AG04449 (cell line): ENCODE data around the gene BCAS1.

ENCODE experiments used
- CTCF ChIA-PET: fragments of 350-600 bp; formaldehyde crosslinking; extraction: SDS; loops from one replicate; lab custom pipeline; 2021; ENCODE audit warnings: antibody characterized with exemption; lab: Yijun Ruan, JAX
- POLR2A ChIA-PET: fragments of 400-600, 350-600 bp; formaldehyde crosslinking; extraction: SDS; loops from one replicate; lab custom pipeline; 2020; ENCODE audit warnings: antibody characterized with exemption, inconsistent platforms; lab: Yijun Ruan, JAX
- DNase-seq: peaks from one replicate; pipeline ENCODE4 v3.0.0-alpha.2; 2010; ENCODE audit warnings: low read depth, low spot score
- H3K4me3 ChIP-seq: 2 replicates; pipeline ENCODE4 v1.5.1; 2011; ENCODE audit warnings: low read depth, mild to moderate bottlenecking, control low read depth, low read length
- TF ChIP-seq, protein P1 (sequence below): IDR thresholded peaks from one replicate; pipeline ENCODE4 v1.5.1; 2011; ENCODE audit warnings: mild to moderate bottlenecking, moderate library complexity, low read length, control low read depth, inconsistent platforms; ENCODE audit not compliant: insufficient read depth; ENCODE audit errors: missing control alignments

The BCAS1 gene

DNA sequence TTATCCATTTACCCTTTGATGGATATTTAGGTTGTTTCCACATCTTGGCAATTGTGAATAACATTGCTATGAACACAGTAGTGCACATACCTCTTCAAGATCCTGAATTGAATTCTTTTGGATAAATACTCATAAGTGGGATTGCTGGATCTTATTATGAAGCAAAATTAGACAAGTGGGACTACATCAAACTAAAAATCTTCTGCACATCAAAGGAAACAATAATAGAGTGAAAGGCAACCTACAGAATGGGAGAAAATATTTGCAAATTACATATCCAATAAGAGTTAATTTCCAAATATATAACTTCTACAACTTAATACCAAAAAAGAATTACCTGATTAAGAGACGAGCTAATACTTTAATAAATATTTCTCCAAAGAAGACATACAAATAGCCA lies 38.4 kb upstream of the BCAS1 start:
- no peak for DNase-seq
- TF ChIP-seq, protein P1, sequence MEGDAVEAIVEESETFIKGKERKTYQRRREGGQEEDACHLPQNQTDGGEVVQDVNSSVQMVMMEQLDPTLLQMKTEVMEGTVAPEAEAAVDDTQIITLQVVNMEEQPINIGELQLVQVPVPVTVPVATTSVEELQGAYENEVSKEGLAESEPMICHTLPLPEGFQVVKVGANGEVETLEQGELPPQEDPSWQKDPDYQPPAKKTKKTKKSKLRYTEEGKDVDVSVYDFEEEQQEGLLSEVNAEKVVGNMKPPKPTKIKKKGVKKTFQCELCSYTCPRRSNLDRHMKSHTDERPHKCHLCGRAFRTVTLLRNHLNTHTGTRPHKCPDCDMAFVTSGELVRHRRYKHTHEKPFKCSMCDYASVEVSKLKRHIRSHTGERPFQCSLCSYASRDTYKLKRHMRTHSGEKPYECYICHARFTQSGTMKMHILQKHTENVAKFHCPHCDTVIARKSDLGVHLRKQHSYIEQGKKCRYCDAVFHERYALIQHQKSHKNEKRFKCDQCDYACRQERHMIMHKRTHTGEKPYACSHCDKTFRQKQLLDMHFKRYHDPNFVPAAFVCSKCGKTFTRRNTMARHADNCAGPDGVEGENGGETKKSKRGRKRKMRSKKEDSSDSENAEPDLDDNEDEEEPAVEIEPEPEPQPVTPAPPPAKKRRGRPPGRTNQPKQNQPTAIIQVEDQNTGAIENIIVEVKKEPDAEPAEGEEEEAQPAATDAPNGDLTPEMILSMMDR = no peak
- ChIA-PET CTCF (interaction anchor here (1.8 to 23.9 kb wide), 4 partner anchors 8 to 97 kb away, joined by 6 to 1179 read pairs (median 18); partner anchors contain the start of gene PFDN4), POLR2A (no interaction called here)
- H3K4me3 ChIP-seq = no peak overlapping the region

DNA sequence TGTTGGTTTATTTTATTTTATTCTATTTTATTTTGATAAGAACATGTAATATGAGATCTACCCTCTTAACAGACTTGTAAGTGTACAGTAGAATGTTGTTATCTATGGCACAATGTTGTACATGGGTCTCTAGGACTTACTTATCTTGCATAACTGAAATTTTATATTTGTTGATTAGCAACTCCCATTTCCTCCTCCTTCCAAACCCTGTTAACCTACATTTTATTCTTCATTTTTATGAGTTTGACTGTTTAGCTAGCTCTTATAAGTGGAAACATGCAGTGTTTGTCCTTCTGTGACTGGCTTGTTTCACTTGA lies 37.9 kb upstream of the BCAS1 start:
- POLR2A ChIA-PET = no interaction called here
- CTCF ChIA-PET = interaction anchor here (23.9 kb wide), 1 partner anchor 98 kb away, joined by 1179 read pairs; the partner anchor contains the start of gene PFDN4
- TF ChIP-seq, protein P1 = no peak
- DNase-seq = no peak
- H3K4me3 ChIP-seq = no peak overlapping the region

DNA sequence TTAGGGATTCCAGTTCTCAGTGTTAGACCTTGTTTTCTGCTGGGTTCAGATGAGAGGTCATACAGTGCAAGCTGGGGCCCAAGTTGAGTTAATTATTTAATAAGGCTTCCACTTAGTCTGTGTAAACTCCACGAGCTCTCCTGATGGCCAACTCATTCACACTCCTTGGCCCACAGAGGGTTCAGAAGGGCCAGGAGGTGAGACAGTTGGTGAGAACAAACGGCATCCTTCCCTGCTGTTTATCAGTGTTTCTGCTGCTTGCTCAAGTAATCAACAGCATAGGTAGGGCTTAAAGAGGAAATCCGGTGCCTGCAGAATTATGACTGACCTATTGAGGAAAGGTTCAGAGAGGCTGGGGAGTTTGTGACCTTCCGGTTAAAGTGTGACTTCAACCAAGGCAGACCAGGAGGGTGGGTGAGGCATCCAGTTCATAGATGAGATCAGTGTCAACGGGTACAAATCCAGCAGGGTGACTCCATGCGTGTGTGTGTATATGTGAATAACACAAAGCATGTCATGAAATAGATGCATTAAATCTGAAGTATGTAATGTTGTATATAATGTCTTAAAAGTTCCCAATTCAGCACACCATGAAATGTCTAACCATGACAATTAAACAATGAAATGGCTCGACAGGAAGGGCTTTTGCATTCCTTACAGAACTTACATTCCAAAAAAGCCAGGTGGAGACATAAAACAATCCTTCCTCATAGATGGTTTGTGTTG lies 37.4 kb upstream of the BCAS1 start:
- ChIA-PET CTCF (interaction anchor here (1.4 to 23.9 kb wide), 5 partner anchors 8 to 98 kb away, joined by 7 to 1179 read pairs (median 76); partner anchors contain the start of gene PFDN4), POLR2A (no interaction called here)
- TF ChIP-seq, protein P1 = no peak
- H3K4me3 ChIP-seq = no peak overlapping the region
- DNase-seq = no peak

DNA sequence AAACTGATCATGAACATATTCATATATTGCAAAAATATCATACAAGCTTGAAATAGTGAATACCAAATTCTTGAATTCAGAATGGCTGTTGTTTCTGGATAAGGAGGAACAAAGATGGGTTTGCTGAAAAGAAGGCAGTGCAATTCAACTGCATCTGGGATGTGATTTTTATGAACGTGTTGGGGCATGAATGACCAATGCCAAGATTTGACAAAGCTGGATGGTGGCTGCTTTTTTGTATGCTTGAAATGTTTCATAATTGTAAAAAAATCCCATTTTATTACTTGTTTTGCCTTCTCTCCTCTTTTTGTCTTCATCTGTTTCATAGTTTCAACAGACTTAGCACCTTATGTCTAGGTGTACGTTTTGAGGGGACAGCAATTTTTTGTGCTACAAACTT lies 36.8 kb upstream of the BCAS1 start:
- TF ChIP-seq, protein P1 = no peak
- ChIA-PET CTCF (interaction anchor here (1.4 to 23.9 kb wide), 5 partner anchors 9 to 99 kb away, joined by 7 to 1179 read pairs (median 76); partner anchors contain the start of gene PFDN4), POLR2A (no interaction called here)
- DNase-seq = no peak
- H3K4me3 ChIP-seq = no peak overlapping the region

DNA sequence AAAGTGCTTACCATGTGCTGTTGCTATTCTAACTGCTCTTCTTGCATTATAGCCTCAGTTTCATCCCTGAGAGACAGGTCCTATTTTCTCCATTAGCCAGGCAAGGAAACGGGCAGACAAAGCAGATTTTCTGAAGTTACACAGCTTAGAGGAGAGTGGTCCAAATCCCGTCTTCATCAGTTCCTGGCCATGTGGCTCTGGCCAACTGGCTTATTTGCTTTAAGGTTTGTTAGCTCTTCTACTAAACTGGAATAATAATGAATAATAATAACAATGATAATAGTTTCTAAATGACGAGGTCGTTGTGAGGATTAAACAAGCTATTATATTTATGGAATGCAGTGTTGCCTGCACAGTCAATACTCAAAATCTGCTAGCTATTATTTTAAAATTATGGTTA lies 35.8 kb upstream of the BCAS1 start:
- DNase-seq = no peak
- TF ChIP-seq, protein P1 = no peak
- ChIA-PET CTCF (interaction anchor here (0.7 to 23.9 kb wide), 12 partner anchors 10 to 113 kb away, joined by 3 to 1179 read pairs (median 20); partner anchors contain the start of gene PFDN4), POLR2A (no interaction called here)
- H3K4me3 ChIP-seq = no peak overlapping the region

DNA sequence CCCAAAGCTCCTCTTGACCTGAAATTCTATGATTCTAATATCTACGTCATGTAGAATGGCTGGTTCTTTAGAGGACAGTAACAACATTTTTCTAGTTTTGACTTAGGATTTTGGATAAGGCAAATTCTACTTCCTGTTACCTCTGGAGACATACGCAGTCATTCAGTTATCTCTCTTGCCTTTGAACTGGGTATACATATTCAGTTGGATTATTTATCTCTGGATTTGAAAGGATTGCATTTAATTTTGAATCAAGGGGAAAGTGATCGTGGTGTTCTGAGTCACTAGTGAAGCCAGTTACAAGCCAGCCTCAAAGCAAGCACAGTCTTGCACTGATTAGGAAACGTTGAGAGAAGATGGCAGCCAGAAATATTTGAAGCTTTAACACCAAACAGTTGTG lies 35.3 kb upstream of the BCAS1 start:
- ChIA-PET CTCF (interaction anchor here (0.6 to 23.9 kb wide), 18 partner anchors 10 to 546 kb away, joined by 3 to 1179 read pairs (median 6); partner anchors contain the start of gene PFDN4), POLR2A (no interaction called here)
- TF ChIP-seq, protein P1 = no peak
- H3K4me3 ChIP-seq = no peak overlapping the region
- no peak for DNase-seq
